ENCODE results near the gene PM20D1. TPM values are rescaled to one million over a fixed set of nuclear protein-coding genes. Genes with fewer than 3 reads are reported as not detected.

PM20D1 gene
- polyA plus RNA-seq, 1 of the 3 experiments (the other 2 are of a cell fraction) = not detected

GRCh38 chr1:205809469-205809868 is 40.5 kb downstream of the PM20D1 start:
- peaks cover 5 to 41% of the 10 kb centered on the region in 2 experiments; a peak in 2 of 4 replicates for H3K4me1 ChIP-seq (ENCODE audit: control insufficient read depth in 1 of 2, insufficient read depth in 2 of 2, low read depth in 1 of 2, low read length in 1 of 2)
- ChIA-PET CTCF (interaction anchor here (1.6 to 4.8 kb wide), 6 partner anchors 9 to 168 kb away, joined by 4 to 39 read pairs (median 5); no protein-coding TSS in a partner anchor), POLR2A (no interaction called here)
- H4K20me1 ChIP-seq (ENCODE audit: insufficient read depth) = no peaks in the 10 kb centered on the region
- H3K27ac ChIP-seq (ENCODE audit: low read depth in 2 of 2, low read length in 1 of 2) = no peak overlapping the region
- peaks cover 0 to 24% of the 10 kb centered on the region in 2 experiments for H3K36me3 ChIP-seq (replicated peaks in 1 of 2; ENCODE audit: control insufficient read depth in 1 of 2, insufficient read depth in 2 of 2, low read length in 1 of 2)
- TF ChIP-seq, protein P1, sequence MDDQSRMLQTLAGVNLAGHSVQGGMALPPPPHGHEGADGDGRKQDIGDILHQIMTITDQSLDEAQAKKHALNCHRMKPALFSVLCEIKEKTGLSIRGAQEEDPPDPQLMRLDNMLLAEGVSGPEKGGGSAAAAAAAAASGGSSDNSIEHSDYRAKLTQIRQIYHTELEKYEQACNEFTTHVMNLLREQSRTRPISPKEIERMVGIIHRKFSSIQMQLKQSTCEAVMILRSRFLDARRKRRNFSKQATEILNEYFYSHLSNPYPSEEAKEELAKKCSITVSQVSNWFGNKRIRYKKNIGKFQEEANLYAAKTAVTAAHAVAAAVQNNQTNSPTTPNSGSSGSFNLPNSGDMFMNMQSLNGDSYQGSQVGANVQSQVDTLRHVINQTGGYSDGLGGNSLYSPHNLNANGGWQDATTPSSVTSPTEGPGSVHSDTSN (IDR thresholded peaks at IDR 0.05) = no peak
- TF ChIP-seq MAX (IDR thresholded peaks at IDR 0.05; ENCODE audit: low read depth) (no peak), RFX5 (IDR thresholded peaks at IDR 0.05; ENCODE audit: low read length) (no peak), JUND (IDR thresholded peaks at IDR 0.05) (no peak)
- H3K9me2 ChIP-seq = no peaks in the 10 kb centered on the region
- no peak overlapping the region for H3K4me3 ChIP-seq (ENCODE audit: low read depth in 2 of 2, low read length in 1 of 2)
- DNase-seq = no peak
- no peak overlapping the region for H3K9ac ChIP-seq
- no peaks in the 10 kb centered on the region for H3F3A ChIP-seq (replicated peaks; ENCODE audit: insufficient read depth)
- peaks cover 19% of the 10 kb centered on the region; the same call in 1 of the 2 replicates for H3K79me2 ChIP-seq (ENCODE audit: insufficient read depth)
- WGBS (ENCODE audit: low lambda C conversion rate) = 89% methylated on average over 3 of the region's 3 CpGs
- H2AFZ ChIP-seq (ENCODE audit: low read depth) = no peak overlapping the region
- no peak overlapping the region for H3K4me2 ChIP-seq
- H3K27me3 ChIP-seq (ENCODE audit: insufficient read depth) = no peaks in the 10 kb centered on the region
- no peaks in the 10 kb centered on the region for H3K9me3 ChIP-seq

DNA sequence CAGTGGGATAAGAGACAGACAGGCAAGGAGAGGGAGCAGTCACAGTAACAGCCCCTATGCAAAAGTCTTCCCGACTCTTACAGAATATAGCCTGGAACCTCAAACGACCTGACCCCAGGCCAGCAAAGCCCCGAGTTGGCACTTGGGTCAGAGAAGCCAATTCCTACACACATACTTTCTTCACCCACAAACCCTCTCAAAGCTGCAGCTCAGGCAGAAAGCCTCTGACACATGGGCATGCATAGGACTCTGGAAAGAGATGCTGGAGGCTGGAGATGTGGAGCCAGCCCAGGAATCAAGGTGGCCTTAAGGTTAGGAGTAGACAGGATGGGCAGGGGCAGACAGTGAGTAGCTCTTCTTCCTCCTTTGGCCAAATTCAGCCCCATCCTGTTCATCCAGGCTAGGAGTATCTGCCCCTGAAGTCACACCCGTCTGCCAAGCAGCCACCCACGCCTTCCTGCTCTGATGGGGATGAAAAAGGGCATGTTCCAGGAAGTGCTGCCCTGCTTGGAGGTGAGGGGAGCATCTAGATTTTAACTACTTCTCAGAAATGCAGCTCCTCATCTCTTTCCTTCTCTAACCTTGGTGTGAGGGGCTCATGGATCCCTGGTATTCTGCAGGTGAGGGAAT is 44.7 kb downstream of the PM20D1 start:
- no peak for DNase-seq
- ChIA-PET POLR2A (no interaction called here), CTCF (interaction anchor here (0.9 to 3.0 kb wide), 6 partner anchors 10 to 172 kb away, joined by 3 to 24 read pairs (median 6); no protein-coding TSS in a partner anchor)
- Histone ChIP-seq H3F3A (replicated peaks; ENCODE audit: insufficient read depth) (no peaks in the 10 kb centered on the region), H3K36me3 (replicated peaks in 1 of 2; ENCODE audit: control insufficient read depth in 1 of 2, insufficient read depth in 2 of 2, low read length in 1 of 2) (peaks cover 0 to 24% of the 10 kb centered on the region in 2 experiments), H3K27ac (ENCODE audit: low read depth in 2 of 2, low read length in 1 of 2) (no peak overlapping the region), H3K9me2 (no peaks in the 10 kb centered on the region), H4K20me1 (ENCODE audit: insufficient read depth) (no peaks in the 10 kb centered on the region), H2AFZ (ENCODE audit: low read depth) (no peak overlapping the region), H3K79me2 (ENCODE audit: insufficient read depth) (no peaks in the 10 kb centered on the region), H3K9me3 (no peaks in the 10 kb centered on the region), H3K27me3 (ENCODE audit: insufficient read depth) (no peaks in the 10 kb centered on the region), H3K4me3 (ENCODE audit: low read depth in 2 of 2, low read length in 1 of 2) (no peak overlapping the region), H3K4me1 (ENCODE audit: control insufficient read depth in 1 of 2, insufficient read depth in 2 of 2, low read depth in 1 of 2, low read length in 1 of 2) (peaks cover 0 to 18% of the 10 kb centered on the region in 2 experiments; a peak in 1 of 4 replicates), H3K9ac (no peak overlapping the region), H3K4me2 (no peak overlapping the region)
- WGBS (ENCODE audit: low lambda C conversion rate) = 87% methylated on average over 5 of the region's 5 CpGs
- TF ChIP-seq GATA2 (CRISPR knock-in tag; IDR thresholded peaks at IDR 0.05) (no peak), RXRA (IDR thresholded peaks at IDR 0.05; ENCODE audit: borderline replicate concordance, low read depth) (no peak), TAF1 (IDR thresholded peaks at IDR 0.05; ENCODE audit: borderline replicate concordance, low read depth, low read length) (no peak), CTCF (IDR thresholded peaks at IDR 0.05) (no peak), FOXM1 (IDR thresholded peaks at IDR 0.05; ENCODE audit: low read depth) (no peak), JUND (IDR thresholded peaks at IDR 0.05) (no peak)
